Esophagus mucosa (tissue), 1 donor: ENCODE measurements around the gene CYB561D2. TPM values are rescaled to one million over a fixed set of nuclear protein-coding genes. Genes with fewer than 3 reads are reported as not detected.

ENCODE experiments used
- ATAC-seq: fragments of 200-7000 bp; cut with Tn5 transposase; one replicate; pipeline ENCODE4 v1.9.1; 2020
- total RNA-seq: library from RNA; stranded (reverse); gene quantifications from one replicate; pipeline ENCODE4 v1.2.4, GENCODE V29; 2023
- donor health status: DM: yes; HTN: yes; CAD: no.

CYB561D2 gene
- total RNA-seq, 1 donor from 2014 or later = 15.5 TPM

- no peak for ATAC-seq
Observed at GRCh38 chr3:50392101-50392715, 41.5 kb downstream of the CYB561D2 start.

DNA sequence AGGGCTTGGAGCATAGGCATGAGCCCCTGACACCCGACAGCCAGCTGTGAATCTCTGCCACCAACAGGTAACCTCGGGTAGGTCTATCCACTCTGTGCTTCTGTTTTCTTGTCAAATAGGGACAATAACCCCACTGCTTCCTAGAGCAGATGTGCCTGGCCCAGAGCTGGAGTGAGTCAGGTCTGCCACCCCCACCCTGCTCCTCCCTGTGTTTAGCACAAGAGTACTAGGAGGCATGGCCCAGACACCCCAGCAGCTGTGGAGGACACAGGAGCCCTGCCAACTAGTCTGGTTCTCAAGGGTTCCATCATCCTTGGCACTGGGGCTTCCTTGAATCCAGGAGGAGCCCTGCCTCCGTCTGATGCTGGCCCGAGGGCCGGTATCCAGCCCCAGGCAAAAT lies 42.4 kb downstream of the CYB561D2 start:
- ATAC-seq = no peak

DNA sequence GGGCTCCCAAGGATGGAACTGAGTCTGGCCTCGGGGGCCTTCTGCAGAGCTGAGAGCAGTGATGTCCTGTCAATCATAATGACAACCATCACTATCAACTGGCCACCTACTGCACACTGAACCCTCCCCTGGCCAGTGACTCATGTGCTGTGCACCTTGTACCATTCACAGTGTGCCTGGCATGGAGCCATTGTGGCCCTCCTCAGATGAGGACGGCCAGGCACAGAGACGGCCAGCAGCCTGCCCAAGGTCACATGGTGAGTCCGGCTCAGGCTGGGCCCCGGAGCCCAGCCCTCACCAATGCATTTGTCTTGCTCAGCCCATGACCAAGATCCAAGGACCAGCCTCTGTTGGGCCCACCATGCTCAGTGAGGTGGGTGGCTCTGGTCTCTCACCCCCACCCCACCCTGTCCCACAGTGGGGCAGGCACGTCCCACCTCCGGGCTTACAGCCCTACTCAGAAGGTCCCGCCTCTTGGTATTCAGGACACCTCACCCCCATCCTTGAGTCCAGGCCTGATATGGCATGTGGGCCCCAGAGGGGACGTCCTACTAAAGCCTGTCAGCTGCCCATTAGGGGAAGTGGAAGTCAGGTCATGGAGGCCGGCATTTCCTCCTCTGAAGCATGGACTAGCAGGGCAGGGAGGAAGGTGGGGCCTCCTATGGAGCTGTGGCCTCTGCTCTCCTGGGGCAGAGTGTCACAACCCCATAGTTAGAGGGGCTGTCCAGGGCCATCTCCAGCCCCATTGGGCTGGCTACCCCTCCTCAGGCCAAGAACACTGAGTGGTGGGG lies 44.6 kb downstream of the CYB561D2 start:
- ATAC-seq = no peak

- peak; percentile 91 for ATAC-seq
Observed at GRCh38 chr3:50396502-50396901, 45.8 kb downstream of the CYB561D2 start.

GRCh38 chr3:50401978-50402595 lies 51.4 kb downstream of the CYB561D2 start:
- ATAC-seq = no peak

Other genes with a start within 250 kb of the CYB561D2 start
- gene SEMA3F, start 195.5 kb upstream of the CYB561D2 start, total RNA-seq = 72.7 TPM
- 0.08 TPM for gene GNAT1, start 159.3 kb upstream of the CYB561D2 start, total RNA-seq
- 0.60 TPM for gene SLC38A3, start 145.6 kb upstream of the CYB561D2 start, total RNA-seq
- gene GNAI2, start 114.7 kb upstream of the CYB561D2 start, total RNA-seq = 92.0 TPM
- gene SEMA3B, start 81.7 kb upstream of the CYB561D2 start, total RNA-seq = 2.4 TPM
- not detected for gene LSMEM2, start 71.8 kb upstream of the CYB561D2 start, total RNA-seq
- gene IFRD2, start 58.4 kb upstream of the CYB561D2 start, total RNA-seq = 65.8 TPM
- gene HYAL3, start 51.5 kb upstream of the CYB561D2 start, total RNA-seq = 4.8 TPM
- gene NAA80, start 51.5 kb upstream of the CYB561D2 start, total RNA-seq = 7.6 TPM
- gene HYAL1, start 47.3 kb upstream of the CYB561D2 start, total RNA-seq = 4.1 TPM
- 30.7 TPM for gene HYAL2, start 28.1 kb upstream of the CYB561D2 start, total RNA-seq
- 12.2 TPM for gene TUSC2, start 22.6 kb upstream of the CYB561D2 start, total RNA-seq
- gene RASSF1, start 10.0 kb upstream of the CYB561D2 start, total RNA-seq = 13.6 TPM
- gene ZMYND10, start 5.1 kb upstream of the CYB561D2 start, total RNA-seq = 0.64 TPM
- gene NPRL2, start 87 bp upstream of the CYB561D2 start, total RNA-seq = 11.0 TPM
- 19.3 TPM for gene TMEM115, start 8.7 kb downstream of the CYB561D2 start, total RNA-seq
- gene CACNA2D2, start 152.8 kb downstream of the CYB561D2 start, total RNA-seq = 0.08 TPM
- gene C3orf18, start 216.9 kb downstream of the CYB561D2 start, total RNA-seq = 0.68 TPM
- gene HEMK1, start 218.7 kb downstream of the CYB561D2 start, total RNA-seq = 11.0 TPM